Activated CD8-positive, alpha-beta memory T cell treated with anti-CD3 and anti-CD28 coated beads for 24 hours (primary cell): ENCODE measurements around the gene CEND1.

Experiments
- DNase-seq: peaks from one replicate; pipeline ENCODE4 v3.0.0-alpha.2; 2020

CEND1 gene

GRCh38 chr11:789943-790342, at the start of gene CEND1:
CEND1 (minus strand) TSS chr11:790090; CDS start chr11:788576, 1,514 bp downstream.
- peak; percentile 79 for DNase-seq

GRCh38 chr11:839280-839623, 49.4 kb upstream of the CEND1 start:
- DNase-seq = no peak

- no peak for DNase-seq
Measured at GRCh38 chr11:838441-839279, 48.8 kb upstream of the CEND1 start.

- DNase-seq = no peak
Measured at GRCh38 chr11:837990-838307, 48.1 kb upstream of the CEND1 start.

GRCh38 chr11:837189-837989, 47.5 kb upstream of the CEND1 start:
- peak; percentile 62 for DNase-seq

- DNase-seq = no peak
Measured at GRCh38 chr11:836700-837099, 46.8 kb upstream of the CEND1 start.

GRCh38 chr11:836274-836673, 46.4 kb upstream of the CEND1 start:
- no peak for DNase-seq

GRCh38 chr11:834371-835316, 44.8 kb upstream of the CEND1 start:
- peak; percentile 64 for DNase-seq

GRCh38 chr11:833849-834311, 44.0 kb upstream of the CEND1 start:
- no peak for DNase-seq

- DNase-seq = peak; percentile 74
Measured at GRCh38 chr11:833114-833791, 43.4 kb upstream of the CEND1 start.

- DNase-seq = peak; percentile 79
Measured at GRCh38 chr11:832529-833113, 42.7 kb upstream of the CEND1 start, which contains the start of gene CD151. CD151 (plus strand) TSS chr11:832952; CDS start chr11:836070, 3,118 bp downstream.

- DNase-seq = peak; percentile 61
Measured at GRCh38 chr11:831961-832528, 42.2 kb upstream of the CEND1 start.

GRCh38 chr11:831118-831864, 41.4 kb upstream of the CEND1 start:
- DNase-seq = peak; percentile 61

GRCh38 chr11:830295-831117, 40.6 kb upstream of the CEND1 start:
- DNase-seq = peak; percentile 84

GRCh38 chr11:829847-830294, 40.0 kb upstream of the CEND1 start:
- peak; percentile 61 for DNase-seq

- peak; percentile 60 for DNase-seq
Measured at GRCh38 chr11:829176-829846, 39.4 kb upstream of the CEND1 start.

- DNase-seq = no peak
Measured at GRCh38 chr11:828506-829175, 38.8 kb upstream of the CEND1 start.

GRCh38 chr11:827897-828192, 38.0 kb upstream of the CEND1 start, which contains the start of gene CRACR2B:
CRACR2B (plus strand) TSS chr11:827919; CDS start chr11:828608, 689 bp downstream.
- DNase-seq = no peak
